ENCODE measurements around the gene PACRG.

- no peak for TF ChIP-seq CTCF (IDR thresholded peaks at IDR 0.05)
- TF ChIP-seq POLR2A (IDR thresholded peaks at IDR 0.05), result no peak
These were observed 421.6 kb downstream of the PACRG start for GRCh38 chr6:163149279-163149848.

All from ovary (tissue), 3 donors.